ENCODE data around the gene SH3GL3. TPM values are rescaled to one million over a fixed set of nuclear protein-coding genes. Genes with fewer than 3 reads are reported as not detected.
A peak's percentile ranks its signal among the peaks of the same experiment; 100 is the strongest.

Gene SH3GL3
- total and polyA plus RNA-seq, 2 of the 8 experiments (the other 6 are each of a cell fraction or from before 2014, with no cell fraction given): 14.1 to 19.1 TPM

GRCh38 chr15:83653639-83654378 is 206.7 kb downstream of the SH3GL3 start, which contains the start of gene ADAMTSL3 (continued):
- no peak for TF ChIP-seq CTBP2 (IDR thresholded peaks at IDR 0.05; ENCODE audit: borderline replicate concordance, insufficient read depth, insufficient read length, low read length)
- TF ChIP-seq ZNF274 (IDR thresholded peaks at IDR 0.05; ENCODE audit: borderline replicate concordance, extremely low read depth, low read length): no peak
- 0 out of 2 replicates have a peak, but pooled peaks have one; percentile 44 for TF ChIP-seq RBBP5 (IDR thresholded peaks at IDR 0.05; ENCODE audit: borderline replicate concordance, low read depth, low read length)
- TF ChIP-seq KDM5A (IDR thresholded peaks at IDR 0.05; ENCODE audit: low read length): no peak
- TF ChIP-seq YY1 (IDR thresholded peaks at IDR 0.05; ENCODE audit: low read depth, low read length): no peak
- no peak for TF ChIP-seq EGR1 (IDR thresholded peaks at IDR 0.05; ENCODE audit: borderline replicate concordance, low read depth, low read length)
- no peak for TF ChIP-seq GABPA (IDR thresholded peaks at IDR 0.05; ENCODE audit: borderline replicate concordance, insufficient read depth, low read length)
- TF ChIP-seq USF2 (IDR thresholded peaks at IDR 0.05; ENCODE audit: low read length): no peak
- no peak for TF ChIP-seq ATF2 (IDR thresholded peaks at IDR 0.05; ENCODE audit: low read length)
- no peak for TF ChIP-seq SIRT6 (IDR thresholded peaks at IDR 0.05; ENCODE audit: low read length)
- TF ChIP-seq CHD2 (IDR thresholded peaks at IDR 0.05; ENCODE audit: low read length): no peak
- TF ChIP-seq MAX (IDR thresholded peaks at IDR 0.05): peak; percentile 80
- TF ChIP-seq RFX5 (IDR thresholded peaks at IDR 0.05; ENCODE audit: borderline replicate concordance, low read depth, low read length): no peak
- TF ChIP-seq RNF2 (IDR thresholded peaks at IDR 0.05; ENCODE audit: borderline replicate concordance, low read depth, low read length, missing control alignments, poor library complexity, severe bottlenecking): no peak
- TF ChIP-seq ATF3 (IDR thresholded peaks at IDR 0.05; ENCODE audit: insufficient read depth, low read depth, low read length): no peak
- TF ChIP-seq BACH1 (IDR thresholded peaks at IDR 0.05; ENCODE audit: low read length): no peak
- TF ChIP-seq TBP (IDR thresholded peaks at IDR 0.05; ENCODE audit: low read depth, low read length): peak; percentile 27; the same call in 1 of the 2 replicates
- no peak for TF ChIP-seq FOSL1 (IDR thresholded peaks at IDR 0.05; ENCODE audit: insufficient read depth, low read depth, low read length)
- no peak; the same call in 1 of the 2 replicates for TF ChIP-seq POLR2AphosphoS5 (IDR thresholded peaks at IDR 0.05; ENCODE audit: low read depth, low read length)
- TF ChIP-seq CREB1 (IDR thresholded peaks at IDR 0.05): peak; percentile 80
- TF ChIP-seq GTF2F1 (IDR thresholded peaks at IDR 0.05; ENCODE audit: borderline replicate concordance, low read depth, low read length): no peak

All from H1 (cell line).